RWPE2 (cell line): Measurements from ENCODE around the gene DTYMK.

Source experiments
- ATAC-seq: fragments of 200-7000 bp; cut with Tn5 transposase; 3 replicates; pipeline ENCODE4 v1.9.1; 2021; ENCODE audit warnings: low read depth
- DNase-seq: peaks from one replicate; pipeline ENCODE4 v3.0.0-alpha.2; 2020; ENCODE audit warnings: low spot score
- H3K27ac ChIP-seq: fragments of 450-650 bp; 2 replicates; pipeline ENCODE4 v1.5.1; 2017; ENCODE audit warnings: mild to moderate bottlenecking; ENCODE audit not compliant: poor library complexity, severe bottlenecking
- H3K27me3 ChIP-seq: fragments of 250-450 bp; sonication (Bioruptor Pico); 2 replicates; pipeline ENCODE4 v1.5.1; 2021; ENCODE audit warnings: mild to moderate bottlenecking, moderate library complexity; ENCODE audit not compliant: insufficient read depth, poor library complexity, severe bottlenecking
- H3K36me3 ChIP-seq: fragments of 250-450 bp; sonication (Bioruptor Pico); 2 replicates; pipeline ENCODE4 v1.5.1; 2020; ENCODE audit warnings: low read depth, mild to moderate bottlenecking, moderate library complexity
- H3K4me1 ChIP-seq: fragments of 250-450 bp; sonication (Bioruptor Pico); 2 replicates; pipeline ENCODE4 v1.5.1; 2021; ENCODE audit warnings: mild to moderate bottlenecking, moderate library complexity; ENCODE audit not compliant: insufficient read depth, poor library complexity, severe bottlenecking
- H3K4me3 ChIP-seq: fragments of 250-450 bp; sonication (Bioruptor Pico); 2 replicates; pipeline ENCODE4 v1.5.1; 2021; ENCODE audit warnings: mild to moderate bottlenecking, moderate library complexity; ENCODE audit not compliant: severe bottlenecking
- H3K9me3 ChIP-seq: fragments of 250-450 bp; sonication (Bioruptor Pico); 2 replicates; pipeline ENCODE4 v1.5.1; 2021; ENCODE audit warnings: mild to moderate bottlenecking, moderate library complexity; ENCODE audit not compliant: severe bottlenecking
- TF ChIP-seq, protein P1 (sequence below): fragments of 450-650 bp; IDR thresholded peaks from one replicate; pipeline ENCODE4 v1.5.1; 2017; ENCODE audit warnings: mild to moderate bottlenecking, moderate library complexity; ENCODE audit not compliant: poor library complexity, severe bottlenecking

DTYMK gene

DNA sequence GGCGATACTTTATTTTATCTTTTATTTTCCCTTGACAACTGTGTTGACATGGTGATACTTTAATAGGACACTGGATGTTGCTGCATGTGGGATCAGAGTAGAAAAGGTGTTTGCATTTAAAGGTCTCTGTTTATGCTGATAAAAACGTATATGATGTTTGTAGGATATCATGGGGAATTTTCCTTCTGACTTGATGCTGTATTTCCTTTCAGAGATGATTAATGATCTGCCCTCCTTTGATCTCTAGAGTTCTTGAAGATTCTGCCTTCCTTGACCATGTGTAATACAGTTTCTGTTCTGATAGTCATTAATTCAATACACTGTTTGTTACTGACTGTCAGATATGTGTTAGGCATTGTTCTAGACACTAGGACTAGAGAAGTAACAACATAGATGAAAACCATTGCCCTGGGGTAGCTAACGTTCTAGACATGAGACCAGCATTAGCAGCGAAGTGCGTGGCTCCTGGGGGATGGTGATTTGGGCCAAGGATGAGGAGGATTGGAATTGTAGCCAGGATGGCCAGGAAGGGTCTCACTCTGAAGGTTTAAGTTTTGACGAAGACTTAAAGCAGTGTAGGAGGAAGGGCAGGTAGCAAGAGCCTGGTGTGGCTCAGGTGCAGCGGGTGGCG lies 46.3 kb downstream of the DTYMK start:
- TF ChIP-seq, protein P1, sequence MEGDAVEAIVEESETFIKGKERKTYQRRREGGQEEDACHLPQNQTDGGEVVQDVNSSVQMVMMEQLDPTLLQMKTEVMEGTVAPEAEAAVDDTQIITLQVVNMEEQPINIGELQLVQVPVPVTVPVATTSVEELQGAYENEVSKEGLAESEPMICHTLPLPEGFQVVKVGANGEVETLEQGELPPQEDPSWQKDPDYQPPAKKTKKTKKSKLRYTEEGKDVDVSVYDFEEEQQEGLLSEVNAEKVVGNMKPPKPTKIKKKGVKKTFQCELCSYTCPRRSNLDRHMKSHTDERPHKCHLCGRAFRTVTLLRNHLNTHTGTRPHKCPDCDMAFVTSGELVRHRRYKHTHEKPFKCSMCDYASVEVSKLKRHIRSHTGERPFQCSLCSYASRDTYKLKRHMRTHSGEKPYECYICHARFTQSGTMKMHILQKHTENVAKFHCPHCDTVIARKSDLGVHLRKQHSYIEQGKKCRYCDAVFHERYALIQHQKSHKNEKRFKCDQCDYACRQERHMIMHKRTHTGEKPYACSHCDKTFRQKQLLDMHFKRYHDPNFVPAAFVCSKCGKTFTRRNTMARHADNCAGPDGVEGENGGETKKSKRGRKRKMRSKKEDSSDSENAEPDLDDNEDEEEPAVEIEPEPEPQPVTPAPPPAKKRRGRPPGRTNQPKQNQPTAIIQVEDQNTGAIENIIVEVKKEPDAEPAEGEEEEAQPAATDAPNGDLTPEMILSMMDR = no peak
- peaks cover 25% of the 10 kb centered on the region for H3K36me3 ChIP-seq
- H3K4me3 ChIP-seq = no peak overlapping the region
- no peaks in the 10 kb centered on the region for H3K9me3 ChIP-seq
- no peaks in the 10 kb centered on the region for H3K27me3 ChIP-seq
- DNase-seq = no peak
- peaks cover 8% of the 10 kb centered on the region for H3K4me1 ChIP-seq
- no peak for ATAC-seq
- no peak overlapping the region for H3K27ac ChIP-seq

- DNase-seq (no peak), ATAC-seq (no peak)
- H3K36me3 ChIP-seq = peaks cover 25% of the 10 kb centered on the region
- H3K4me1 ChIP-seq = peaks cover 10% of the 10 kb centered on the region
- no peaks in the 10 kb centered on the region for H3K27me3 ChIP-seq
- no peaks in the 10 kb centered on the region for H3K9me3 ChIP-seq
- TF ChIP-seq, protein P1 = no peak
- H3K27ac ChIP-seq = no peak overlapping the region
- H3K4me3 ChIP-seq = no peak overlapping the region
Measured at GRCh38 chr2:241639385-241639784, 47.2 kb downstream of the DTYMK start.

GRCh38 chr2:241638940-241639339 lies 47.7 kb downstream of the DTYMK start:
- DNase-seq (no peak), ATAC-seq (no peak)
- H3K4me1 ChIP-seq = peaks cover 10% of the 10 kb centered on the region
- no peak overlapping the region for H3K27ac ChIP-seq
- TF ChIP-seq, protein P1 = no peak
- no peak overlapping the region for H3K4me3 ChIP-seq
- no peaks in the 10 kb centered on the region for H3K27me3 ChIP-seq
- H3K36me3 ChIP-seq = peaks cover 26% of the 10 kb centered on the region
- no peaks in the 10 kb centered on the region for H3K9me3 ChIP-seq

DNA sequence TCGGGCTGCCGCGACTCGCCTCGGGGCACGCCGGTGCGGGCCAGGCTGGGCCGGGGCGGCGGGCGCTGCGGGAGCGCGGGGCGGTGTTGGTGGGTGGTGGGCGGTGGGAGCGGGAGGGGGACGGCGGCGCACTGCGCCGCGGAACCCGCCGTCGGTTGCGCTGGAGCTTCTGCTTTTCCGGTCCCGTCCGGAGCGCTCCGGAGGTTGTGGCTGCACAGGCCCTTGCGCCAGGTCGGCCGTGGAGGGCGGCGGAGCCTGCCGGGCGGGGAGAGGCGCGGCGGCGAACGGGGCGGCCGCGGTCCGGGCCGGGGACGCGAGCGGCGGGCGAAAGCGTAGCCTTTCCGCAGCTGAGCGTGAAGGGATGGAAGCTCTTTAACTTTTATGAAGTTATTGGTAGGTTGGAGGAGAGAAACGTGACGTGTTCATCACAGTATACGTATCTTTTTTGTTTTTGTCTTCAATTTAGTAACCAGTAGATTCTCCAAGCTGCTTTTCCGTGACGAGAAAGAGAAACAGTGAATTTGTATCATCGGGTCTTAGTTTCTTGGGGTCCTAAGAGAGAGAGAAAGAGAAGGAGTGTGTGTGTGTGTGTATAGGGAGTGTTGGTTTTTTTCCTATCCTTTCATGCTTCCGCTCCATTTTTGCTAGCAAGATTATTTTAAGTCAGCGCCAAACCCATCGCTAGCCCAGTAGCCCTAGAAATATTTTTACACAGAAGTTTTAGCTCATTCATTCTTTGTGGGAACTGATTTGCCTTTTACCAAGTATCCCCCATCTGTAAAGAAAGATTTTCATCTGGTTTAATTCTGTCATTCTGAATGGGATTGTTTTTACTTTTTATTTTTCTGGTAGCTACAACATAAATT lies 48.6 kb downstream of the DTYMK start:
- TF ChIP-seq, protein P1 = no peak
- Histone ChIP-seq H3K27me3 (no peaks in the 10 kb centered on the region), H3K36me3 (peaks cover 26% of the 10 kb centered on the region), H3K27ac (peak overlapping the region; percentile 85), H3K4me3 (peak overlapping the region; percentile 96), H3K4me1 (peaks cover 10% of the 10 kb centered on the region), H3K9me3 (no peaks in the 10 kb centered on the region)
- ATAC-seq = no peak; the same call in 1 of the 3 replicates
- DNase-seq = no peak
